Osteocyte (in vitro differentiated cells): ENCODE results near the gene EIF4A3. TPM values are rescaled to one million over a fixed set of nuclear protein-coding genes. Genes with fewer than 3 reads are reported as not detected.

Experiments used
- DNase-seq: peaks from one replicate; pipeline ENCODE4 v3.0.0; 2021; ENCODE audit warnings: mixed read lengths; ENCODE audit not compliant: unreplicated experiment; ENCODE audit errors: extremely low spot score
- H3K27ac Mint-ChIP-seq: one replicate; pipeline ENCODE4 v1.8.0; 2021; ENCODE audit warnings: mild to moderate bottlenecking, mixed read lengths; ENCODE audit not compliant: unreplicated experiment
- H3K27me3 Mint-ChIP-seq: one replicate; pipeline ENCODE4 v1.8.0; 2021; ENCODE audit warnings: mixed read lengths; ENCODE audit not compliant: unreplicated experiment
- H3K36me3 Mint-ChIP-seq: one replicate; pipeline ENCODE4 v1.8.0; 2021; ENCODE audit warnings: mixed read lengths; ENCODE audit not compliant: unreplicated experiment
- H3K4me1 Mint-ChIP-seq: one replicate; pipeline ENCODE4 v1.8.0; 2021; ENCODE audit warnings: mixed read lengths; ENCODE audit not compliant: unreplicated experiment
- H3K4me3 Mint-ChIP-seq: one replicate; pipeline ENCODE4 v1.8.0; 2021; ENCODE audit warnings: mild to moderate bottlenecking, moderate library complexity, mixed read lengths; ENCODE audit not compliant: unreplicated experiment
- H3K9me3 Mint-ChIP-seq: one replicate; pipeline ENCODE4 v1.8.0; 2021; ENCODE audit warnings: mixed read lengths; ENCODE audit not compliant: unreplicated experiment
- CTCF ChIP-seq: fragments of 200-600 bp; sonication (generic); IDR thresholded peaks from 2 replicates; pipeline ENCODE4 v1.5.0; 2021; ENCODE audit warnings: antibody characterized with exemption, mild to moderate bottlenecking, moderate library complexity
- total RNA-seq: library from RNA; stranded (reverse); gene quantifications from 2 replicates; pipeline ENCODE4 v1.2.1, GENCODE V29; 2021

Gene EIF4A3
- total RNA-seq, 1 donor from 2014 or later, result 85.7 TPM

DNA sequence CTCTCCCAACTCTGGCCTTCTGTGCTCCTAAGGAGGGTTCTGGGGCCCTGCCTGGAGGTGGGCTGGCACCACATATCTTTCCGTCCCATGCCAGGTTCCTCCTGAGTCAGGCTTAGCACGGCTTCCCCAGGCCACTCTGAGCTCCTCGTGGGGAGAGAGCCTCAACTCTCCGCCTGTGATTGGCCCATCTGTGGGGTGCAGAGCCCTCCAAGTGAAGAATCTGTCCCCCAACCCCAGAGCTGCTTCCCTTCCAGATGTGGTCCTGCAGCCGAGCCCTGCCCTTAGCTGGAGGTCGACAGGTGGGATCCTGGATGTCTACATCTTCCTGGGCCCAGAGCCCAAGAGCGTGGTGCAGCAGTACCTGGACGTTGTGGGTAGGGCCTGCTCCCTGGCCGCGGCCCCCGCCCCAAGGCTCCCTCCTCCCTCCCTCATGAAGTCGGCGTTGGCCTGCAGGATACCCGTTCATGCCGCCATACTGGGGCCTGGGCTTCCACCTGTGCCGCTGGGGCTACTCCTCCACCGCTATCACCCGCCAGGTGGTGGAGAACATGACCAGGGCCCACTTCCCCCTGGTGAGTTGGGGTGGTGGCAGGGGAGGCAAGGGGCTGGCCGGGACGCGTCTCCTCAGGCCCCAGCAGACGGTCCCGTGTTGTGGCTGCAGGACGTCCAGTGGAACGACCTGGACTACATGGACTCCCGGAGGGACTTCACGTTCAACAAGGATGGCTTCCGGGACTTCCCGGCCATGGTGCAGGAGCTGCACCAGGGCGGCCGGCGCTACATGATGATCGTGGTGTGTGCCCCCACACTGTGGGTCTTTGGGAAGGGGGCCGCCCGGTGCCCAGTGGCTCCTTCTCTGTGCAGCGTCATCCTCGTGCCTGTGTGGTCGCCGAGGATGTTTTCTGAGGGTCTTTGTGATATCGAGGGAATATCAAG, 38.6 kb downstream of the EIF4A3 start:
- DNase-seq, result no peak
- Mint-ChIP-seq H3K27me3 (no peaks in the 10 kb centered on the region), H3K27ac (no peak overlapping the region), H3K4me1 (peaks cover 4% of the 10 kb centered on the region), H3K36me3 (no peaks in the 10 kb centered on the region), H3K9me3 (no peaks in the 10 kb centered on the region), H3K4me3 (no peak overlapping the region)
- no peak for TF ChIP-seq CTCF

DNA sequence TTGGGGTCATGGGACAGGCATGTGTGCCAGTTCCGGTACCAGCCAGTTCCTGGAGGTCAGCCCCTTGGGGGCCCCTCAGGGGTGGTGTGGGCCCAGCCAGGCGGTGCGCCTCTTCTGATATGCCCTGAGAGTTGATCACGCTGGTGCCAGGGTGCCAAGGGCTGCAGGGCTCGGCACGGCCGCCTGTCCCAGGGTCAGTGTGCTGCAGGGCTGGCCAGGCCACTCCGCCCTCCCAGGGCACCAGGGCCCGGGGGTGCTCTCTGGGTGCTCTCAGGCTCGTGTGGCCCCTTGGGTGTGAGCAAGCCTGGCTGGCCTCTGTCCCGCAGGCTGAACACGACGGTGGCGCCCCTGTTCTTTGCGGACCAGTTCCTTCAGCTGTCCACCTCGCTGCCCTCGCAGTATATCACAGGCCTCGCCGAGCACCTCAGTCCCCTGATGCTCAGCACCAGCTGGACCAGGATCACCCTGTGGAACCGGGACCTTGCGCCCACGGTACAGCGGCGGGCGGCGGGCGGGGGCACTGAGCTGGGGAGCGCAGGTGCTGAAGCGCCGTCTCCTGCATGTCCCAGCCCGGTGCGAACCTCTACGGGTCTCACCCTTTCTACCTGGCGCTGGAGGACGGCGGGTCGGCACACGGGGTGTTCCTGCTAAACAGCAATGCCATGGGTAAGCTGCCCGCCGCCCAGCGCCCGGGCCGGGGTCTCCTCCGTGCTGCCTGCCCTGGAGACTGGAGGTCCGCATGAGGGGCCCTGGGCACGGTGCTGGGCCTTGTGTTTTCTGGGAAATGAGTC, 39.5 kb downstream of the EIF4A3 start:
- H3K4me1 Mint-ChIP-seq, result peaks cover 10% of the 10 kb centered on the region
- no peak overlapping the region for H3K27ac Mint-ChIP-seq
- no peaks in the 10 kb centered on the region for H3K36me3 Mint-ChIP-seq
- no peaks in the 10 kb centered on the region for H3K27me3 Mint-ChIP-seq
- no peak for TF ChIP-seq CTCF
- DNase-seq, result no peak
- no peaks in the 10 kb centered on the region for H3K9me3 Mint-ChIP-seq
- no peak overlapping the region for H3K4me3 Mint-ChIP-seq

DNA sequence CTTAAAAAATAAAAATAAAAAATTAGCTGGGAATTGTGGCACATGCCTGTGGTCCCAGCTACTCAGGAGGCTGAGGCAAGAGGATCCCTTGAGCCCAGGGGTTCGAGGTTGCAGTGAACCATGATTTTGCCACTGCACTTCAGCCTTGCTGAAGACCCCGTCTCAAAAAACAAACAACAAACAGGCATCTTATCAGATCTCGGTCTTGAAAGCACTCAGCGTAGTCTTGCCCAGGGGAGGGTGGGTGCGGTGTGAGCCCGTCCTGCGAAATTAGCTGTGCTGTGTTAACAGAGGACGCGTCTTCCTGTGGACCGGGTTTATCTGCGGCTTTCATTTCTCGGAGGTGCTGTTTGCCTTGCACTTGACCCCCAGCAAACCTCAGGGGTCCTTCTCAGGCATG, 40.2 kb downstream of the EIF4A3 start:
- no peak overlapping the region for H3K4me3 Mint-ChIP-seq
- no peak overlapping the region for H3K27ac Mint-ChIP-seq
- H3K36me3 Mint-ChIP-seq, result no peaks in the 10 kb centered on the region
- DNase-seq, result no peak
- no peaks in the 10 kb centered on the region for H3K27me3 Mint-ChIP-seq
- no peaks in the 10 kb centered on the region for H3K9me3 Mint-ChIP-seq
- TF ChIP-seq CTCF, result no peak
- peaks cover 16% of the 10 kb centered on the region for H3K4me1 Mint-ChIP-seq

DNA sequence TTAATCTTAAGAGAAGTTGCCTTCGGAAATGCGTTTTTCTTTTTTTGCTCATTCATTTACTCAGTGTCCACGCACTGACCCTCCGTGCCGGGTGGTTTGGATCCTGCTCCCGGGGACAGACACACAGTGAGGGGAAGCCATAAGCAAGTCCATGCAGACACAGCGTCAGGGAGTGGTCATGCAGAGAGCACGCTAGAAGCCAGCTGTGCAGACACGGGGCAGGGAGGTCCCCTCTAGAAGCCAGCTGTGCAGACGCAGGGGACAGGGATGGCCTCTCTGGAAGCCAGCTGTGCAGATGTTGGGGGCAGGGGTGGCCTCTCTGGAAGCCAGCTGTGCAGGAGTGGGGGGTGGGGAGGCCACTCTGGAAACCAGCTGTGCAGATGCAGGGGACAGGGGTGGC, 40.8 kb downstream of the EIF4A3 start:
- Mint-ChIP-seq H3K27me3 (no peaks in the 10 kb centered on the region), H3K27ac (no peak overlapping the region), H3K9me3 (no peaks in the 10 kb centered on the region), H3K36me3 (no peaks in the 10 kb centered on the region), H3K4me1 (peaks cover 16% of the 10 kb centered on the region), H3K4me3 (no peak overlapping the region)
- DNase-seq, result no peak
- TF ChIP-seq CTCF, result no peak

- Mint-ChIP-seq H3K4me1 (peaks cover 18% of the 10 kb centered on the region), H3K27ac (no peak overlapping the region), H3K9me3 (no peaks in the 10 kb centered on the region), H3K4me3 (no peak overlapping the region), H3K36me3 (no peaks in the 10 kb centered on the region), H3K27me3 (no peaks in the 10 kb centered on the region)
- no peak for DNase-seq
- TF ChIP-seq CTCF, result no peak
Observed at GRCh38 chr17:80105762-80106161, 41.2 kb downstream of the EIF4A3 start.
